ENCODE measurements around the gene ERFL.
A peak's percentile ranks its signal among the peaks of the same experiment; 100 is the strongest.

Gene ERFL

DNA sequence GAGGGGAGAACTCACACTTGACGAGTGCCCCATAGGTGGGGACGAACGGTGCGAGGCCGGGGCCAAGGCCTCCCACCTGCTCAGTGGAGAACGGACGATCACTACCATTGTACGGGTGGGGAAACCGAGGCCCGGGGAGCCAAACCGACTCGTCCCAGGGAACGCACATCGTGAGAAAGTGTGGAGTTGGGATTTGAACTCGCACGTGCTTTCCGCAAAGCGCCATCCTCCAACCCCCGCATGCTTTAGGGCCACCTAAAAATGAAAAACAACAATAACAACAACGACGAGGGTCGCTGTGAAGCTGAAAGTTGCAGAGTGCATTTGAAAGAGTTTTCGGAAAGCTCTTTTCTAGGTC, 44.8 kb downstream of the ERFL start:
- peak; percentile 22 for DNase-seq (ENCODE audit: low spot score)
- TF ChIP-seq, protein P1, sequence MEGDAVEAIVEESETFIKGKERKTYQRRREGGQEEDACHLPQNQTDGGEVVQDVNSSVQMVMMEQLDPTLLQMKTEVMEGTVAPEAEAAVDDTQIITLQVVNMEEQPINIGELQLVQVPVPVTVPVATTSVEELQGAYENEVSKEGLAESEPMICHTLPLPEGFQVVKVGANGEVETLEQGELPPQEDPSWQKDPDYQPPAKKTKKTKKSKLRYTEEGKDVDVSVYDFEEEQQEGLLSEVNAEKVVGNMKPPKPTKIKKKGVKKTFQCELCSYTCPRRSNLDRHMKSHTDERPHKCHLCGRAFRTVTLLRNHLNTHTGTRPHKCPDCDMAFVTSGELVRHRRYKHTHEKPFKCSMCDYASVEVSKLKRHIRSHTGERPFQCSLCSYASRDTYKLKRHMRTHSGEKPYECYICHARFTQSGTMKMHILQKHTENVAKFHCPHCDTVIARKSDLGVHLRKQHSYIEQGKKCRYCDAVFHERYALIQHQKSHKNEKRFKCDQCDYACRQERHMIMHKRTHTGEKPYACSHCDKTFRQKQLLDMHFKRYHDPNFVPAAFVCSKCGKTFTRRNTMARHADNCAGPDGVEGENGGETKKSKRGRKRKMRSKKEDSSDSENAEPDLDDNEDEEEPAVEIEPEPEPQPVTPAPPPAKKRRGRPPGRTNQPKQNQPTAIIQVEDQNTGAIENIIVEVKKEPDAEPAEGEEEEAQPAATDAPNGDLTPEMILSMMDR (IDR thresholded peaks at IDR 0.05; ENCODE audit: extremely low read depth, missing control alignments): no peak

- DNase-seq (ENCODE audit: low spot score): peak; percentile 76
- TF ChIP-seq, protein P1 (IDR thresholded peaks at IDR 0.05; ENCODE audit: extremely low read depth, missing control alignments): no peak
These were observed 45.4 kb downstream of the ERFL start, which contains the start of gene ARHGEF1 for GRCh38 chr19:41882568-41883462. Gene ARHGEF1 (plus strand): TSS chr19:41883184. CDS start chr19:41888083, 4,899 bp downstream.

GRCh38 chr19:41880329-41880708, 47.9 kb downstream of the ERFL start:
- TF ChIP-seq, protein P1 (IDR thresholded peaks at IDR 0.05; ENCODE audit: extremely low read depth, missing control alignments): no peak
- no peak for DNase-seq (ENCODE audit: low spot score)

GRCh38 chr19:41879670-41880328, 48.5 kb downstream of the ERFL start:
- no peak for DNase-seq (ENCODE audit: low spot score)
- TF ChIP-seq, protein P1 (IDR thresholded peaks at IDR 0.05; ENCODE audit: extremely low read depth, missing control alignments): no peak

- DNase-seq (ENCODE audit: low spot score): no peak
- TF ChIP-seq, protein P1 (IDR thresholded peaks at IDR 0.05; ENCODE audit: extremely low read depth, missing control alignments): no peak
These were observed 49.2 kb downstream of the ERFL start for GRCh38 chr19:41879080-41879479.

DNA sequence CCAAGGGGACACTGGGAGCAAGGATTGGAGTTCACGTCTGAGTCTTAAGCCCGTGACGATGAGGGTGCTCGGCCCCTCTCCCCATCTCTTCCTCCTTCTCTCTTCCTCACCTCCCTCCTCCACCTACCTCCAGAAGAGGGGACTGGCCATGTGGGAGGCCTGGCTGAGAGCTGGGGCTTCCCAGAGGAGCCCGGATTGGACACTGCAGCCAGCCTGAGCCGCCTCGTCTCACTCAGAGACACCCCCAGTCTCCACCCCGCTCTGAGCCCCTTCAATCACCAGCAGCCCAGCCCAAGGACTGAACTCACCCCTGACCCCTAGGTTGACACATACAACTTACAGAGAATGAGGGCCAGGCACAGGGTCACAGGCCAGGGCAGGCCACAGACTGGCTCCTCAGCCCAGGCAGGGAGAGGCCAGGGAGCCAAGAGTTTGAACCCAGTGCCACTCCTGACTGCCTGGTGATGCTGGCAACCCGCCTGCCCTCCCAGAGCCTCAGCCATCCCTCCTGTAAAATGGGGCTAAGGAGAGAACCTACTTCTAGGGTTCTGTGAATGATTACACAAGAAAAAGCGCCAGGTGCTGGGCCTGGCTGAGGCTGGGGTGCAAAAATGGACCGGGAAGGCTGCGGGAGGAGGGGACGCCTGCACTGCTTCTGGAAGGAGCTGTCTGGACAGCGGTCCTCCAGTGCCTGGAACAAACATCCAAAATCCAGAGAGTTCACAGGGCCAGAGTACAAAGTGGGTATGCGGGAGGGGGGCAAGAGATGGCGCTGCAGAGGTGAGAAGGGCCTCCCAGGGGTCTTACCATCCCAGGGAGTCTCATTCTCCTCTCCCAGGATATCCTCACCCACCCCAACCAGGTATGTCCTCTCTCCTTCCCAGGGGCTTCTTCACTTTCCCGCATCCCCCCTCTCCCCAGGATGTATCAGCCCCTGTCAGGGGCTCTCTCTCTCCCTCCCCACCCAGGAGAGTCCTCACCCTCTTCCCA, 50.0 kb downstream of the ERFL start:
- TF ChIP-seq, protein P1 (IDR thresholded peaks at IDR 0.05; ENCODE audit: extremely low read depth, missing control alignments): no peak
- DNase-seq (ENCODE audit: low spot score): peak; percentile 76

Data from GM20000 (cell line).